Astrocyte (in vitro differentiated cells and primary cell): ENCODE data around the gene SETDB2. TPM values are rescaled to one million over a fixed set of nuclear protein-coding genes. Genes with fewer than 3 reads are reported as not detected.

Source experiments
- DNase-seq: peaks from one replicate; pipeline ENCODE4 v3.0.0-alpha.2; 2010; ENCODE audit warnings: low read depth
- FAIRE-seq: peaks from 2 replicates; lab custom pipeline; 2011; peaks lifted over from hg19 to GRCh38; lab: Jason Lieb, UNC
- H2AFZ ChIP-seq: 2 replicates; pipeline ENCODE4 v1.6.0; 2012; ENCODE audit warnings: low read depth, low read length, inconsistent platforms
- H3K27ac ChIP-seq: 2 replicates; pipeline ENCODE4 v1.5.1; 2011; ENCODE audit warnings: low read depth, low read length, inconsistent platforms
- H3K27me3 ChIP-seq: 2 replicates; pipeline ENCODE4 v1.6.0; 2011; ENCODE audit warnings: low read length, inconsistent platforms; ENCODE audit not compliant: insufficient read depth
- H3K36me3 ChIP-seq: 2 replicates; pipeline ENCODE4 v1.5.1; 2011; ENCODE audit warnings: low read length, inconsistent platforms; ENCODE audit not compliant: insufficient read depth
- H3K4me1 ChIP-seq: 2 replicates; pipeline ENCODE4 v1.5.1; 2011; ENCODE audit warnings: low read length, inconsistent platforms; ENCODE audit not compliant: insufficient read depth
- H3K4me2 ChIP-seq: 2 replicates; pipeline ENCODE4 v1.6.0; 2012; ENCODE audit warnings: low read length, inconsistent platforms
- H3K4me3 ChIP-seq: 2 replicates; pipeline ENCODE4 v1.5.1; 2011; ENCODE audit warnings: low read depth, mild to moderate bottlenecking, low read length, inconsistent platforms; ENCODE audit not compliant: insufficient read depth
- H3K79me2 ChIP-seq: 2 replicates; pipeline ENCODE4 v1.6.0; 2012; ENCODE audit warnings: mild to moderate bottlenecking, low read length, inconsistent platforms; ENCODE audit not compliant: insufficient read depth
- H3K9ac ChIP-seq: 2 replicates; pipeline ENCODE4 v1.6.0; 2012; ENCODE audit warnings: mild to moderate bottlenecking, low read length, inconsistent platforms
- H3K9me3 ChIP-seq: 2 replicates; pipeline ENCODE4 v1.5.1; 2012; ENCODE audit warnings: low read depth, mild to moderate bottlenecking, low read length, inconsistent platforms; ENCODE audit not compliant: insufficient read depth
- H4K20me1 ChIP-seq: 2 replicates; pipeline ENCODE4 v1.6.0; 2012; ENCODE audit warnings: low read length, inconsistent platforms; ENCODE audit not compliant: insufficient read depth
- H3K27ac Mint-ChIP-seq: one replicate; pipeline ENCODE4 v1.8.0; 2021; ENCODE audit warnings: mild to moderate bottlenecking, mixed read lengths; ENCODE audit not compliant: unreplicated experiment
- H3K27me3 Mint-ChIP-seq: one replicate; pipeline ENCODE4 v1.8.0; 2021; ENCODE audit warnings: low read depth, mixed read lengths; ENCODE audit not compliant: unreplicated experiment
- H3K36me3 Mint-ChIP-seq: one replicate; pipeline ENCODE4 v1.8.0; 2021; ENCODE audit warnings: low read depth, mixed read lengths; ENCODE audit not compliant: unreplicated experiment
- H3K4me1 Mint-ChIP-seq: one replicate; pipeline ENCODE4 v1.8.0; 2021; ENCODE audit warnings: low read depth, mixed read lengths; ENCODE audit not compliant: unreplicated experiment
- H3K4me3 Mint-ChIP-seq: one replicate; pipeline ENCODE4 v1.8.0; 2021; ENCODE audit warnings: mild to moderate bottlenecking, moderate library complexity, mixed read lengths; ENCODE audit not compliant: unreplicated experiment
- H3K9me3 Mint-ChIP-seq: one replicate; pipeline ENCODE4 v1.8.0; 2021; ENCODE audit warnings: mild to moderate bottlenecking, mixed read lengths; ENCODE audit not compliant: unreplicated experiment
- EZH2 ChIP-seq: IDR thresholded peaks from 2 replicates; pipeline ENCODE4 v1.6.1; 2012; ENCODE audit warnings: mild to moderate bottlenecking, low read length, inconsistent platforms; ENCODE audit not compliant: insufficient read depth
- total RNA-seq: library from RNA; stranded (reverse); gene quantifications from 2 replicates; pipeline ENCODE4 v1.2.1, GENCODE V29; 2021
- TF ChIP-seq, protein P1 (sequence below): IDR thresholded peaks from 2 replicates; pipeline ENCODE4 v1.5.1; 2011; ENCODE audit warnings: low read depth, mild to moderate bottlenecking, inconsistent platforms, low read length, moderate library complexity; ENCODE audit not compliant: insufficient read depth

The SETDB2 gene
- total RNA-seq, 1 donor from 2014 or later, result 5.8 TPM

DNA sequence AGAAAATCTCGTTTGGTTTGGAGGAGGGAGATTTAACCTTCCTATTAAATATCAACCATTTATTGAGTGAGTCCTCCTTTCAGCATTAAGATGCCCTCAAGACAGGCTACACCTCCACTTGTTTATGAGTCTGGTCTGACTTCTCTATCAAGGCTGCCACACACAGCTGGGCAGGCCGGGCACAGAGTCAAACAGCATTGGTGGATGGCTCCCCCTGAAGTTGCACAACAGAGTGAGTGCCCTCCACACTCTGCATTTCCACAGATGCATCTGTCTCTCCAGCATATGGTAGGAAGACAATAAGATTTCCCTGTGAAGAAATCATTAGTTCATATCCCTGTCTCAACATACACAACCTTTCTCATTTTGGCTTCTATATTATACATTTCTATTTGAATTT is 83.0 kb downstream of the SETDB2 start:
- peaks cover 1% of the 10 kb centered on the region for H3K36me3 ChIP-seq
- TF ChIP-seq, protein P1, sequence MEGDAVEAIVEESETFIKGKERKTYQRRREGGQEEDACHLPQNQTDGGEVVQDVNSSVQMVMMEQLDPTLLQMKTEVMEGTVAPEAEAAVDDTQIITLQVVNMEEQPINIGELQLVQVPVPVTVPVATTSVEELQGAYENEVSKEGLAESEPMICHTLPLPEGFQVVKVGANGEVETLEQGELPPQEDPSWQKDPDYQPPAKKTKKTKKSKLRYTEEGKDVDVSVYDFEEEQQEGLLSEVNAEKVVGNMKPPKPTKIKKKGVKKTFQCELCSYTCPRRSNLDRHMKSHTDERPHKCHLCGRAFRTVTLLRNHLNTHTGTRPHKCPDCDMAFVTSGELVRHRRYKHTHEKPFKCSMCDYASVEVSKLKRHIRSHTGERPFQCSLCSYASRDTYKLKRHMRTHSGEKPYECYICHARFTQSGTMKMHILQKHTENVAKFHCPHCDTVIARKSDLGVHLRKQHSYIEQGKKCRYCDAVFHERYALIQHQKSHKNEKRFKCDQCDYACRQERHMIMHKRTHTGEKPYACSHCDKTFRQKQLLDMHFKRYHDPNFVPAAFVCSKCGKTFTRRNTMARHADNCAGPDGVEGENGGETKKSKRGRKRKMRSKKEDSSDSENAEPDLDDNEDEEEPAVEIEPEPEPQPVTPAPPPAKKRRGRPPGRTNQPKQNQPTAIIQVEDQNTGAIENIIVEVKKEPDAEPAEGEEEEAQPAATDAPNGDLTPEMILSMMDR, result no peak
- TF ChIP-seq EZH2, result no peak
- H4K20me1 ChIP-seq, result no peaks in the 10 kb centered on the region
- Mint-ChIP-seq H3K4me1 (no peaks in the 10 kb centered on the region), H3K9me3 (peaks cover 3% of the 10 kb centered on the region), H3K27ac (no peak overlapping the region), H3K27me3 (no peaks in the 10 kb centered on the region), H3K4me3 (no peak overlapping the region), H3K36me3 (peaks cover 9% of the 10 kb centered on the region)
- no peaks in the 10 kb centered on the region for H3K4me1 ChIP-seq
- H3K4me2 ChIP-seq, result no peak overlapping the region
- H3K27me3 ChIP-seq, result no peaks in the 10 kb centered on the region
- no peak overlapping the region for H3K4me3 ChIP-seq
- no peak overlapping the region for H3K27ac ChIP-seq
- DNase-seq (no peak), FAIRE-seq (no peak)
- H3K79me2 ChIP-seq, result no peaks in the 10 kb centered on the region
- no peaks in the 10 kb centered on the region for H3K9me3 ChIP-seq
- H3K9ac ChIP-seq, result no peak overlapping the region
- no peak overlapping the region for H2AFZ ChIP-seq

DNA sequence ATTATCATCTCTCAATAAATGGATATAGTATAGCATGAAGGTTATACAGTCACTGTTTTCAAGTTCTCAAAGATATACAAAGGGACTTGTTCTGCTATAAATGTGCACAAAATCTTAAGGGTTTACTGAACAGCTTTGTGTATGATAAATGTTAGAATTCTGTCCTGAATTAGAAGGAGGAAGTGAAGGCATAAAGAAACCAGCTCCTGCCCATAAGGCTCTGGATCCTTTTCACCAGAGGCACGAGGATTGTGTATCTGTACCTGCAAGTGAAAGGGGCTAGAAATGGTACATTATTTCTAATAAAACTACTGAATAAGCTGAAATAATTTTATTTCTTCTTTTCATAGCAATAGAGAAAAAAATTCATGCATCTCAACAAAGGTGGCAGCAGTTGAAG is 84.1 kb downstream of the SETDB2 start:
- Histone ChIP-seq H3K4me1 (no peaks in the 10 kb centered on the region), H3K27ac (no peak overlapping the region), H3K27me3 (no peaks in the 10 kb centered on the region), H3K4me2 (no peak overlapping the region), H3K9me3 (no peaks in the 10 kb centered on the region), H3K79me2 (no peaks in the 10 kb centered on the region), H3K36me3 (peaks cover 3% of the 10 kb centered on the region), H3K4me3 (no peak overlapping the region), H3K9ac (no peak overlapping the region), H4K20me1 (no peaks in the 10 kb centered on the region), H2AFZ (no peak overlapping the region)
- Mint-ChIP-seq H3K4me3 (no peak overlapping the region), H3K9me3 (peaks cover 3% of the 10 kb centered on the region), H3K36me3 (peaks cover 9% of the 10 kb centered on the region), H3K27me3 (no peaks in the 10 kb centered on the region), H3K27ac (no peak overlapping the region), H3K4me1 (no peaks in the 10 kb centered on the region)
- no peak for FAIRE-seq
- DNase-seq, result no peak
- TF ChIP-seq EZH2, result no peak
- TF ChIP-seq, protein P1, result no peak

DNA sequence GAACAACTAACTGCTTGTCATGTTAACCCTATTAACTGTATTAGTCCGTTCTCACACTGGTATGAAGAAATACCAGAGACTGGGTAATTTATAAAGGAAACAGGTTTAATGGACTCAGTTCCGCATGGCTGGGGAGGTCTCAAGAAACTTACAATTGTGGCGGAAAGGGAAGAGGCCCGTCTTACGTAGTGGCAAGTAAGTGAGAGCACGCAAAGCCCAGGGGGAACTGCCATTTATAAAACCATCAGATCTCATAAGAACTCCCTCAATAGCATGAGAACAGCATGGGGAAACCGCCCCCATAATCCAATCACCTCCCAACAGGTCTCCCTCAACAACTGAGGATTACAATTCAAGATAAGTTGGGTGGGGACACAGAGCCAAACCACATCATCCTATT is 86.4 kb downstream of the SETDB2 start:
- Mint-ChIP-seq H3K9me3 (peaks cover 3% of the 10 kb centered on the region), H3K27ac (no peak overlapping the region), H3K4me1 (no peaks in the 10 kb centered on the region), H3K36me3 (peaks cover 12% of the 10 kb centered on the region), H3K4me3 (no peak overlapping the region), H3K27me3 (no peaks in the 10 kb centered on the region)
- Histone ChIP-seq H3K36me3 (peaks cover 6% of the 10 kb centered on the region), H3K27ac (no peak overlapping the region), H3K9ac (no peak overlapping the region), H2AFZ (no peak overlapping the region), H4K20me1 (no peaks in the 10 kb centered on the region), H3K79me2 (no peaks in the 10 kb centered on the region), H3K4me3 (no peak overlapping the region), H3K9me3 (no peaks in the 10 kb centered on the region), H3K4me1 (no peaks in the 10 kb centered on the region), H3K4me2 (no peak overlapping the region), H3K27me3 (no peaks in the 10 kb centered on the region)
- DNase-seq, result no peak
- no peak for TF ChIP-seq EZH2
- TF ChIP-seq, protein P1, result no peak
- no peak for FAIRE-seq
